A673 (cell line): ENCODE data around the gene RPL13A. TPM values are rescaled to one million over a fixed set of nuclear protein-coding genes. Genes with fewer than 3 reads are reported as not detected.

Experiments
- BruUV-seq: library from RNA; stranded (reverse); fragments of 400-500 nt; replicated peaks from 2 replicates; lab custom pipeline; 2021; lab: Mats Ljungman, UMichigan
- CTCF ChIA-PET: fragments of 300-600 bp; sonication (Branson Sonifier 250); formaldehyde crosslinking; loops from one replicate; lab custom pipeline; 2022; ENCODE audit warnings: antibody characterized with exemption; lab: Charles Lee
- POLR2A ChIA-PET: fragments of 300-600 bp; sonication (Branson Sonifier 250); formaldehyde crosslinking; loops from one replicate; lab custom pipeline; 2022; ENCODE audit warnings: antibody characterized with exemption; ENCODE audit not compliant: low non-redundant PET; lab: Charles Lee
- DNase-seq: peaks from one replicate; pipeline ENCODE4 v3.0.0-alpha.2; 2015; ENCODE audit warnings: low spot score
- H3K27ac ChIP-seq: fragments of 200-600 bp; sonication (generic); 2 replicates; pipeline ENCODE4 v1.5.1; 2016; ENCODE audit warnings: mixed run types, low read depth, mild to moderate bottlenecking, mixed read lengths, antibody characterized with exemption, low read length; ENCODE audit not compliant: poor library complexity, severe bottlenecking
- H3K27me3 ChIP-seq: fragments of 200-600 bp; sonication (generic); replicated peaks from 2 replicates; pipeline ENCODE4 v1.6.1; 2017; ENCODE audit warnings: mixed run types, low read depth, mild to moderate bottlenecking, mixed read lengths, antibody characterized with exemption, low read length; ENCODE audit not compliant: insufficient read depth, poor library complexity
- H3K36me3 ChIP-seq: fragments of 200-600 bp; sonication (generic); 2 replicates; pipeline ENCODE4 v1.6.1; 2016; ENCODE audit warnings: mixed run types, mild to moderate bottlenecking, mixed read lengths, antibody characterized with exemption, low read length; ENCODE audit not compliant: insufficient read depth, poor library complexity, severe bottlenecking
- H3K4me1 ChIP-seq: fragments of 200-600 bp; sonication (generic); 2 replicates; pipeline ENCODE4 v1.6.1; 2017; ENCODE audit warnings: mixed run types, mild to moderate bottlenecking, mixed read lengths, antibody characterized with exemption, low read length; ENCODE audit not compliant: insufficient read depth, poor library complexity, severe bottlenecking
- H3K4me3 ChIP-seq: fragments of 200-600 bp; sonication (generic); 2 replicates; pipeline ENCODE4 v1.5.1; 2016; ENCODE audit warnings: low read depth, mixed run types, mild to moderate bottlenecking, mixed read lengths, low read length; ENCODE audit not compliant: poor library complexity, severe bottlenecking
- H3K9me3 ChIP-seq: fragments of 200-600 bp; sonication (generic); 2 replicates; pipeline ENCODE4 v1.6.1; 2016; ENCODE audit warnings: mixed run types, low read depth, mild to moderate bottlenecking, mixed read lengths, antibody characterized with exemption, low read length; ENCODE audit not compliant: poor library complexity, severe bottlenecking
- CTCF ChIP-seq: fragments of 300-800, 200-600 bp; sonication (generic); conservative IDR thresholded peaks from 2 replicates; pipeline ENCODE4 v1.5.1; 2017; ENCODE audit warnings: low read depth, mild to moderate bottlenecking, antibody characterized with exemption, low read length, moderate library complexity, mixed read lengths
- EZH2 ChIP-seq: fragments of 200-600 bp; sonication (generic); IDR thresholded peaks from 2 replicates; pipeline ENCODE4 v1.6.1; 2017; ENCODE audit warnings: borderline replicate concordance, low read depth, mild to moderate bottlenecking, mixed read lengths, antibody characterized with exemption, low read length; ENCODE audit not compliant: poor library complexity, severe bottlenecking
- intact Hi-C: fragments of 100-400 bp; cut with micrococcal nuclease; formaldehyde crosslinking; loops from one replicate; pipeline ENCODE4 v1.10.0; 2022; ENCODE audit not compliant: unreplicated experiment
- total RNA-seq: library from RNA; stranded (reverse); gene quantifications from 2 replicates; pipeline ENCODE4 v1.2.3, GENCODE V29; 2021

RPL13A gene
- total RNA-seq, 1 experiment from 2014 or later = 2,390 TPM

- peaks cover 16% of the 10 kb centered on the region for H3K4me1 ChIP-seq
- intact Hi-C loops = loop anchor here (1.0 kb wide), 1 partner anchor 35 kb away; the partner anchor contains the start of gene PIH1D1
- no peak for TF ChIP-seq CTCF
- TF ChIP-seq EZH2 = no peak
- H3K9me3 ChIP-seq = no peaks in the 10 kb centered on the region
- POLR2A ChIA-PET = no interaction called here
- H3K27ac ChIP-seq = peak overlapping the region; percentile 97
- DNase-seq = no peak
- H3K27me3 ChIP-seq = no peaks in the 10 kb centered on the region
- H3K36me3 ChIP-seq = peaks cover 39% of the 10 kb centered on the region
- no peak overlapping the region for H3K4me3 ChIP-seq
- CTCF ChIA-PET = no interaction called here
- no TSS peak for BruUV-seq
Observed at GRCh38 chr19:49486710-49487276, 615 bp upstream of the RPL13A start.

DNA sequence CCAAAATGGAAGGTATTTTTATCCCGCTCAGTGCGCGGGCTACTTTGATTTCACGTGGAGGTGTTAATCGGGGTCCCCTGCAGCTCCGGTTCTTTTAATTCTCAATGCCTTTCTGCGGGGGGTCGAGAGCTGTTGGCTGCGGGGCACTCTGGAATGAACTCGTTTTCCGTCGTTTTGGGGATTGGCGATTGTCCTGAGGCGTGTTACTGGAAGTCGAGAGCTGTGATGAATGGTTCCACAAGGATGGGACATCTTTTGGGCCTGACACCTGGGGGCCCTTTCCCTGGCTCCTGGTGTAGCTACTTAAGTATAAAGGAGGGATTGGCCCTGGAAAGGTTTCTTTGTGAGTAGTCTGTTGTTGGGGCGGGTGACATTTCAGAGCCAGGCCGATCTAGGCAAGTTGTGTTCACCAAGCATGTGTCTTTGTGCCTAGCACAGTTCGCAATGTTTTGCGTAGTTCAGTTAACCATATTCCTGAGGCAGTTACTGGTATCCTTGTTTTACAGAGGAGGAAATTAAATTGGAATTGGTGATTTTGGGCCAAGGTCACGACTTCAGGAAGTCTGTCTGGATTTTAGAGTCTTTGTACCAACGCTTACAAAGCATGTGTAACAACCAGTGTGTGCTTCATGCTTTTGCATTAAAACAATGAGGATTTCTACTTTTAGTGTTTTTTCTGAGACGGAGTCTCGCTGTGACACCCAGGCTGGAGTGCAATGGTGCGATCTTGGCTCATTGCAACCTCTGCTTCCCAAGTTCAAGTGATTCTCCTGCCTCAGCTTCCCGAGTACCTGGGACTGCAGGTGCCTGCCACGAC is 846 bp downstream of the RPL13A start:
- intact Hi-C loops = no loop called here
- CTCF ChIA-PET = no interaction called here
- Histone ChIP-seq H3K4me3 (peak overlapping the region; percentile 83), H3K4me1 (peaks cover 16% of the 10 kb centered on the region), H3K9me3 (no peaks in the 10 kb centered on the region), H3K27me3 (no peaks in the 10 kb centered on the region), H3K27ac (peak overlapping the region; percentile 97), H3K36me3 (peaks cover 54% of the 10 kb centered on the region)
- no peak for DNase-seq
- no TSS peak for BruUV-seq
- TF ChIP-seq CTCF (no peak), EZH2 (no peak)
- POLR2A ChIA-PET = no interaction called here

DNA sequence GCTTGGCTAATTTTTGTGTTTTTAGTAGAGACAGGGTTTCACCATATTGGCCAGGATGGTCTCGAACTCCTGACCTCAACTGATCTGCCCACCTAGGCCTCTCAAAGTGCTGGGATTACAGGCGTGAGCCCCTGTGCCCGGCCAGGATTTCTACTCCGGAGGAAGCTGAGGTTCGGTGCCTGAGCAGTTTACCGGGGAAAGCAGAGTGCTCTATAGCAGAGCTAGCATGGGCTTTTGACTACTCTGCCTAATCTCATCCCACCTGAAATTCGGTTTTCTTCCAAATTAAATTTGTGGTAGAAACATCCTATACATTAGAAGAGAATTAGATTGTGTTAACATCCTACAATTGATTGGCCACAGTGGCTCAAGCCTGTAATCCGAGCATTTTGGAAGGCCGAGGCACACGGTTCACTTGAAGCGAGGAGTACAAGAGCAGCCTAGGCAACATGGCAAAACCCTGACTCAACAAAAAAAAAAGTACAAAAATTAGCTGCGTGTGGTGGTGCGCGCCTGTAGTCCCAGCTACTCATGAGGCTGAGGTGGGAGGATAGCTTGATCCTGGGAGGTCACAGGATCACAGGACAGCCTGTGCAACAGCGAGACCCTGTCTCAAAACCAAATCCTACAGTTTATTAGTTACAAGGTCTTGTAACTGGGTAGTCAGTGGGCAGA is 1.6 kb downstream of the RPL13A start:
- BruUV-seq = no TSS peak
- intact Hi-C loops = no loop called here
- POLR2A ChIA-PET = no interaction called here

More for the DNA sequence above, 1.6 kb downstream of the RPL13A start:
- Histone ChIP-seq H3K4me3 (peak overlapping the region; percentile 83), H3K36me3 (peaks cover 54% of the 10 kb centered on the region), H3K9me3 (no peaks in the 10 kb centered on the region), H3K27me3 (no peaks in the 10 kb centered on the region), H3K4me1 (peaks cover 16% of the 10 kb centered on the region), H3K27ac (peak overlapping the region; percentile 97)
- DNase-seq = no peak
- TF ChIP-seq CTCF (no peak), EZH2 (no peak)
- CTCF ChIA-PET = no interaction called here
